IPS DF 6.9 (cell line): ENCODE results near the gene LRRC75A.
"Not testable (repeated sequence)": the region's sequence is repeated elsewhere in the genome, so short reads cannot be mapped to it uniquely, and the experiment has no call there.

Experiments
- DNase-seq: peaks from one replicate; pipeline ENCODE4 v3.0.0-alpha.2; 2013; ENCODE audit warnings: low read depth, low spot score
- H3K27ac ChIP-seq: one replicate; pipeline ENCODE4 v1.5.1; 2013; ENCODE audit warnings: low read length, control low read depth
- H3K27me3 ChIP-seq: 2 replicates; pipeline ENCODE4 v1.6.1; 2013; ENCODE audit warnings: mild to moderate bottlenecking, low read length; ENCODE audit not compliant: control insufficient read depth, insufficient read depth
- H3K36me3 ChIP-seq: 2 replicates; pipeline ENCODE4 v1.6.1; 2013; ENCODE audit warnings: low read length; ENCODE audit not compliant: control insufficient read depth, insufficient read depth
- H3K4me1 ChIP-seq: 2 replicates; pipeline ENCODE4 v1.6.1; 2013; ENCODE audit warnings: low read length; ENCODE audit not compliant: control insufficient read depth, insufficient read depth
- H3K4me3 ChIP-seq: 2 replicates; pipeline ENCODE4 v1.5.1; 2013; ENCODE audit warnings: mild to moderate bottlenecking, low read length
- H3K9me3 ChIP-seq: 2 replicates; pipeline ENCODE4 v1.6.1; 2013; ENCODE audit warnings: low read length, inconsistent platforms; ENCODE audit not compliant: control insufficient read depth, insufficient read depth
- WGBS: extraction: QIAGEN DNeasy Blood & Tissue Kit; methylation state at CpG from one replicate; pipeline ENCODE4 v1.1.7; 2013; ENCODE audit warnings: mixed read lengths, missing lambda C conversion rate; ENCODE audit not compliant: insufficient read length, insufficient coverage; 5-methylcytosine and 5-hydroxymethylcytosine counted together

The LRRC75A gene

GRCh38 chr17:16403847-16404246, 88.1 kb downstream of the LRRC75A start:
- H3K27me3 ChIP-seq, H3K36me3 ChIP-seq, DNase-seq, H3K9me3 ChIP-seq, H3K4me3 ChIP-seq, H3K27ac ChIP-seq, H3K4me1 ChIP-seq: not testable (repeated sequence)
- no CpG with 5 or more reads among the region's 9 CpGs for WGBS

- Histone ChIP-seq H3K36me3 (no peaks in the 10 kb centered on the region), H3K4me3 (no peak overlapping the region), H3K27ac (no peak overlapping the region), H3K9me3 (no peaks in the 10 kb centered on the region), H3K27me3 (no peaks in the 10 kb centered on the region), H3K4me1 (no peaks in the 10 kb centered on the region; the same call in 1 of the 2 replicates)
- WGBS = no CpG with 5 or more reads among the region's 9 CpGs
- no peak for DNase-seq
Observed at GRCh38 chr17:16398270-16399267, 93.4 kb downstream of the LRRC75A start.

- no CpG with 5 or more reads among the region's 2 CpGs for WGBS
Observed at GRCh38 chr17:16396693-16397092, 95.3 kb downstream of the LRRC75A start.

GRCh38 chr17:16395887-16396286, 96.1 kb downstream of the LRRC75A start:
- not testable (repeated sequence) for H3K4me3 ChIP-seq, H3K27me3 ChIP-seq, H3K27ac ChIP-seq, H3K9me3 ChIP-seq, H3K4me1 ChIP-seq, DNase-seq, H3K36me3 ChIP-seq
- no CpG with 5 or more reads among the region's 4 CpGs for WGBS

More at GRCh38 chr17:16396693-16397092, 95.3 kb downstream of the LRRC75A start:
- not testable (repeated sequence) for H3K4me3 ChIP-seq, H3K36me3 ChIP-seq, H3K27me3 ChIP-seq, H3K27ac ChIP-seq, H3K4me1 ChIP-seq, H3K9me3 ChIP-seq, DNase-seq

GRCh38 chr17:16392491-16392890, 99.5 kb downstream of the LRRC75A start:
- not testable (repeated sequence) for H3K9me3 ChIP-seq, H3K4me3 ChIP-seq, H3K4me1 ChIP-seq, DNase-seq, H3K27me3 ChIP-seq, H3K27ac ChIP-seq, H3K36me3 ChIP-seq
- WGBS = no CpG with 5 or more reads among the region's 11 CpGs
